ENCODE data around the gene PRPF19. TPM values are rescaled to one million over a fixed set of nuclear protein-coding genes. Genes with fewer than 3 reads are reported as not detected.

The PRPF19 gene
- total and polyA plus RNA-seq, 3 donors from 2014 or later, result 71.6 to 109 (median 79.8) TPM

- WGBS, 2 donors, result 46 to 47% methylated on average over 8 of the region's 8 CpGs
- peak; percentile 34 for DNase-seq
- no peaks in the 10 kb centered on the region for H3K36me3 ChIP-seq (ENCODE audit: low read depth, missing control alignments)
- intact Hi-C loops (cut with DNase I; ENCODE audit: low total_unique reads), result no loop called here
- peak overlapping the region in 1 of 2 donors; percentile 69 for H3K27ac ChIP-seq
- no peaks in the 10 kb centered on the region for H3K27me3 ChIP-seq
- H3K4me3 ChIP-seq, result no peak overlapping the region
- no peaks in the 10 kb centered on the region for H3K9me3 ChIP-seq
- TF ChIP-seq POLR2A (IDR thresholded peaks at IDR 0.05), result no peak
- no peak for TF ChIP-seq CTCF (IDR thresholded peaks at IDR 0.05)
- H3K4me1 ChIP-seq, result peaks cover 24% of the 10 kb centered on the region
Observed at GRCh38 chr11:60880643-60881282, 25.6 kb downstream of the PRPF19 start.

- Histone ChIP-seq H3K27ac (peak overlapping the region in 1 of 2 donors; percentile 69), H3K36me3 (ENCODE audit: low read depth, missing control alignments) (no peaks in the 10 kb centered on the region), H3K27me3 (no peaks in the 10 kb centered on the region), H3K9me3 (no peaks in the 10 kb centered on the region), H3K4me1 (peaks cover 24% of the 10 kb centered on the region), H3K4me3 (no peak overlapping the region)
- WGBS, 2 donors, result 76 to 83% methylated on average over 5 of the region's 5 CpGs
- intact Hi-C loops (cut with DNase I; ENCODE audit: low total_unique reads), result no loop called here
- no peak for DNase-seq
- TF ChIP-seq POLR2A (IDR thresholded peaks at IDR 0.05), result no peak
- no peak for TF ChIP-seq CTCF (IDR thresholded peaks at IDR 0.05)
Observed at GRCh38 chr11:60879971-60880588, 26.3 kb downstream of the PRPF19 start.

GRCh38 chr11:60879104-60879503 is 27.3 kb downstream of the PRPF19 start:
- Histone ChIP-seq H3K9me3 (no peaks in the 10 kb centered on the region), H3K36me3 (ENCODE audit: low read depth, missing control alignments) (no peaks in the 10 kb centered on the region), H3K4me1 (peaks cover 27% of the 10 kb centered on the region), H3K27me3 (no peaks in the 10 kb centered on the region), H3K27ac (peak overlapping the region; percentile 35 to 69), H3K4me3 (no peak overlapping the region)
- WGBS, 2 donors, result 45 to 59% methylated on average over 1 of the region's 1 CpG
- no peak for DNase-seq
- intact Hi-C loops (cut with DNase I; ENCODE audit: low total_unique reads), result no loop called here
- no peak for TF ChIP-seq CTCF (IDR thresholded peaks at IDR 0.05)
- TF ChIP-seq POLR2A (IDR thresholded peaks at IDR 0.05), result no peak

GRCh38 chr11:60878245-60879101 is 27.9 kb downstream of the PRPF19 start:
- WGBS, 2 donors, result 49 to 51% methylated on average over 5 of the region's 5 CpGs
- H3K27ac ChIP-seq, result peak overlapping the region; percentile 82 to 88
- H3K9me3 ChIP-seq, result no peaks in the 10 kb centered on the region
- no peaks in the 10 kb centered on the region for H3K36me3 ChIP-seq (ENCODE audit: low read depth, missing control alignments)
- intact Hi-C loops (cut with DNase I; ENCODE audit: low total_unique reads), result no loop called here
- H3K4me3 ChIP-seq, result no peak overlapping the region
- TF ChIP-seq POLR2A (IDR thresholded peaks at IDR 0.05), result no peak
- TF ChIP-seq CTCF (IDR thresholded peaks at IDR 0.05), result no peak
- no peaks in the 10 kb centered on the region for H3K27me3 ChIP-seq
- H3K4me1 ChIP-seq, result peaks cover 27% of the 10 kb centered on the region
- peak; percentile 68 for DNase-seq
